ENCODE measurements around the gene GLO1.

- TF ChIP-seq CTCF (IDR thresholded peaks at IDR 0.05) (no peak), POLR2A (IDR thresholded peaks at IDR 0.05) (no peak)
These were observed 56.6 kb downstream of the GLO1 start for GRCh38 chr6:38646166-38646878.

All from lower leg skin (tissue), 3 donors.